H1 (cell line): ENCODE data around the gene PDE8A. TPM values are rescaled to one million over a fixed set of nuclear protein-coding genes. Genes with fewer than 3 reads are reported as not detected.

Source experiments
- CTCF ChIA-PET: fragments of 300-600 bp; sonication (Branson Sonifier 250); formaldehyde crosslinking; loops from one replicate; lab custom pipeline; 2021; ENCODE audit not compliant: partially characterized antibody; lab: Charles Lee
- POLR2A ChIA-PET: fragments of 300-600 bp; sonication (Branson Sonifier 250); formaldehyde crosslinking; loops from one replicate; lab custom pipeline; 2021; ENCODE audit warnings: inconsistent platforms; ENCODE audit not compliant: partially characterized antibody; lab: Charles Lee
- DNase-seq, 2 experiments: peaks; one replicate each; pipeline versions ENCODE4 v3.0.0 to v3.0.0-alpha.2; 2010 to 2022; ENCODE audit warnings: low spot score in 2 of 2, low read depth in 1 of 2, mixed read lengths in 1 of 2
- FAIRE-seq: peaks from 2 replicates; lab custom pipeline; 2011; peaks lifted over from hg19 to GRCh38; lab: Jason Lieb, UNC
- H2AFZ ChIP-seq: 2 replicates; pipeline ENCODE4 v1.8.1; 2012; ENCODE audit warnings: low read length, inconsistent platforms
- H2AK5ac ChIP-seq: 2 replicates; pipeline ENCODE4 v1.6.1; 2013; ENCODE audit warnings: low read depth, low read length
- H2BK120ac ChIP-seq: replicated peaks from 2 replicates; pipeline ENCODE3; 2013; ENCODE audit warnings: low read depth, low read length, inconsistent platforms
- H2BK12ac ChIP-seq: 2 replicates; pipeline ENCODE4 v1.6.1; 2013; ENCODE audit warnings: low read depth, low read length
- H2BK15ac ChIP-seq: 2 replicates; pipeline ENCODE4 v1.6.1; 2013; ENCODE audit warnings: low read length
- H2BK20ac ChIP-seq: 2 replicates; pipeline ENCODE4 v1.6.1; 2013; ENCODE audit warnings: low read length
- H2BK5ac ChIP-seq: 2 replicates; pipeline ENCODE4 v1.6.1; 2013; ENCODE audit warnings: low read depth, low read length
- H3K14ac ChIP-seq: 2 replicates; pipeline ENCODE4 v1.6.1; 2013; ENCODE audit warnings: inconsistent platforms; ENCODE audit not compliant: insufficient read length
- H3K18ac ChIP-seq: 2 replicates; pipeline ENCODE4 v1.6.1; 2013; ENCODE audit warnings: low read length; ENCODE audit errors: extremely low read depth
- H3K23ac ChIP-seq: 2 replicates; pipeline ENCODE4 v1.6.1; 2013; ENCODE audit warnings: inconsistent platforms; ENCODE audit not compliant: insufficient read length
- H3K23me2 ChIP-seq: 2 replicates; pipeline ENCODE4 v1.6.1; 2013; ENCODE audit warnings: low read depth, low read length
- H3K27ac ChIP-seq: 2 replicates; pipeline ENCODE4 v1.6.1; 2011; ENCODE audit warnings: low read depth, low read length, inconsistent platforms
- H3K27me3 ChIP-seq, 4 experiments: replicated peaks in 1 of 4; 1 replicate in 1 of 4; 2 replicates in 3 of 4; pipeline versions ENCODE4 v1.6.1 to v1.8.1; 2011 to 2013; ENCODE audit warnings: low read length in 3 of 4, mild to moderate bottlenecking in 3 of 4, inconsistent platforms in 2 of 4, mixed read lengths in 2 of 4, moderate library complexity in 1 of 4; ENCODE audit not compliant: control insufficient read depth in 3 of 4, insufficient read depth in 3 of 4; ENCODE audit errors: extremely low read depth in 1 of 4
- H3K36me3 ChIP-seq, 4 experiments: 2 replicates each; pipeline versions ENCODE4 v1.6.1 to v1.8.1; 2011 to 2013; ENCODE audit warnings: mild to moderate bottlenecking in 4 of 4, low read length in 3 of 4, moderate library complexity in 2 of 4, control low read depth in 1 of 4, inconsistent platforms in 1 of 4; ENCODE audit not compliant: insufficient read depth in 4 of 4, control insufficient read depth in 2 of 4
- H3K4ac ChIP-seq: replicated peaks from 2 replicates; pipeline ENCODE3; 2013; ENCODE audit warnings: low read length, low read depth, mixed read lengths, inconsistent platforms; ENCODE audit not compliant: insufficient read length
- H3K4me1 ChIP-seq, 4 experiments: replicated peaks in 1 of 4; 1 replicate in 1 of 4; 2 replicates in 3 of 4; pipeline versions ENCODE4 v1.6.1 to v1.8.1; 2011 to 2013; ENCODE audit warnings: low read length in 3 of 4, inconsistent platforms in 2 of 4, mixed read lengths in 1 of 4; ENCODE audit not compliant: insufficient read depth in 4 of 4, control insufficient read depth in 3 of 4
- H3K4me2 ChIP-seq, 2 experiments: 2 replicates each; pipeline versions ENCODE4 v1.6.1 to v1.8.1; 2011 to 2013; ENCODE audit warnings: low read depth in 2 of 2, low read length in 2 of 2, control low read depth in 1 of 2, inconsistent platforms in 1 of 2, mild to moderate bottlenecking in 1 of 2; ENCODE audit not compliant: insufficient read depth in 1 of 2
- H3K4me3 ChIP-seq, 4 experiments: fragments of 200-600, 300-600 bp in 1 of 4; sonication (generic), shearing (Covaris generic), sonication (Bioruptor Twin) in 1 of 4; 2 replicates each; pipeline versions ENCODE4 v1.5.1 to v1.8.1; 2011 to 2016; ENCODE audit warnings: low read length in 4 of 4, low read depth in 3 of 4, control low read depth in 2 of 4, inconsistent platforms in 2 of 4, mild to moderate bottlenecking in 2 of 4, mixed read lengths in 1 of 4, moderate library complexity in 1 of 4; ENCODE audit not compliant: insufficient read depth in 2 of 4; ENCODE audit errors: extremely low read depth in 1 of 4
- H3K56ac ChIP-seq: replicated peaks from 2 replicates; pipeline ENCODE3; 2013; ENCODE audit warnings: low read depth, mild to moderate bottlenecking, mixed read lengths, low read length, inconsistent platforms; ENCODE audit not compliant: insufficient read length
- H3K79me1 ChIP-seq: 2 replicates; pipeline ENCODE4 v1.6.1; 2013; ENCODE audit warnings: low read depth, low read length, control low read depth
- H3K79me2 ChIP-seq, 2 experiments: 2 replicates each; pipeline versions ENCODE4 v1.6.1 to v1.8.1; 2012 to 2013; ENCODE audit warnings: low read length in 2 of 2, mild to moderate bottlenecking in 2 of 2, inconsistent platforms in 1 of 2; ENCODE audit not compliant: insufficient read depth in 2 of 2, control insufficient read depth in 1 of 2
- H3K9ac ChIP-seq, 4 experiments: replicated peaks in 1 of 4; 1 replicate in 1 of 4; 2 replicates in 3 of 4; pipeline versions ENCODE4 v1.6.1 to v1.8.1; 2011 to 2013; ENCODE audit warnings: low read depth in 3 of 4, low read length in 3 of 4, control low read depth in 2 of 4, mild to moderate bottlenecking in 2 of 4, moderate library complexity in 2 of 4, inconsistent platforms in 1 of 4; ENCODE audit errors: extremely low read depth in 1 of 4
- H3K9me3 ChIP-seq, 2 experiments: 2 replicates each; pipeline versions ENCODE4 v1.6.1 to v1.8.1; 2012 to 2013; ENCODE audit warnings: mild to moderate bottlenecking in 2 of 2, moderate library complexity in 2 of 2, control low read depth in 1 of 2, inconsistent platforms in 1 of 2, low read depth in 1 of 2, low read length in 1 of 2, mixed read lengths in 1 of 2; ENCODE audit not compliant: insufficient read depth in 2 of 2
- H4K20me1 ChIP-seq, 2 experiments: replicated peaks in 1 of 2; 2 replicates each; pipeline versions ENCODE3 to v1.8.1; 2011 to 2013; ENCODE audit warnings: inconsistent platforms in 2 of 2, low read length in 2 of 2, mild to moderate bottlenecking in 1 of 2; ENCODE audit not compliant: insufficient read depth in 2 of 2, control insufficient read depth in 1 of 2
- H4K5ac ChIP-seq: 2 replicates; pipeline ENCODE4 v1.6.1; 2013; ENCODE audit warnings: low read length, low read depth, mixed read lengths, inconsistent platforms; ENCODE audit not compliant: insufficient read length
- H4K8ac ChIP-seq: 2 replicates; pipeline ENCODE4 v1.8.0; 2013; ENCODE audit warnings: mild to moderate bottlenecking, moderate library complexity, low read length, inconsistent platforms; ENCODE audit not compliant: insufficient read depth; ENCODE audit errors: extremely low read depth
- H4K91ac ChIP-seq: replicated peaks from 2 replicates; pipeline ENCODE3; 2013; ENCODE audit warnings: low read length, mixed read lengths, inconsistent platforms; ENCODE audit not compliant: insufficient read length
- KDM4A ChIP-seq: IDR thresholded peaks from one replicate; pipeline ENCODE4 v1.7.1; 2012; ENCODE audit warnings: low read depth, mild to moderate bottlenecking, moderate library complexity, low read length, inconsistent platforms; ENCODE audit not compliant: severe bottlenecking
- WGBS, 2 experiments: shearing (Covaris generic) in 1 of 2; methylation state at CpG; one replicate each; pipeline versions ENCODE4 v1.1.6 to v1.1.7; 2013 to 2015; ENCODE audit warnings: low lambda C conversion rate in 2 of 2, mixed read lengths in 2 of 2, inconsistent platforms in 1 of 2, low coverage in 1 of 2, missing lambda C conversion rate in 1 of 2; ENCODE audit not compliant: insufficient replicate concordance in 2 of 2, insufficient coverage in 1 of 2, insufficient read length in 1 of 2; ENCODE audit errors: extremely low coverage in 1 of 2, missing lambda C conversion rate in 1 of 2; 5-methylcytosine and 5-hydroxymethylcytosine counted together
- polyA plus RNA-seq, 7 experiments: library from polyadenylated mRNA; depleted of rRNA in 3 of 7; stranded (reverse) in 5 of 7; unstranded in 2 of 7; fragments of >200 nt in 5 of 7; fragments of 200-250 nt in 2 of 7; gene quantifications; 1 replicate in 5 of 7; 2 replicates in 1 of 7; 4 replicates in 1 of 7; pipeline versions ENCODE4 v1.2.1 to v1.2.3, GENCODE V29; 2011 to 2013; ENCODE audit warnings: missing spikeins in 2 of 7, mixed read lengths in 2 of 7
- total RNA-seq: library from RNA; stranded (reverse); fragmentation: NEBNext Ultra II Directional; extraction: Animal tissue kit (Norgen Biotek cat#: 25700); gene quantifications from 2 replicates; pipeline ENCODE4 v1.2.1, GENCODE V29; 2021

The PDE8A gene
- total and polyA plus RNA-seq, 2 of the 8 experiments (the other 6 are each of a cell fraction or from before 2014, with no cell fraction given) = 6.9 to 7.8 TPM

DNA sequence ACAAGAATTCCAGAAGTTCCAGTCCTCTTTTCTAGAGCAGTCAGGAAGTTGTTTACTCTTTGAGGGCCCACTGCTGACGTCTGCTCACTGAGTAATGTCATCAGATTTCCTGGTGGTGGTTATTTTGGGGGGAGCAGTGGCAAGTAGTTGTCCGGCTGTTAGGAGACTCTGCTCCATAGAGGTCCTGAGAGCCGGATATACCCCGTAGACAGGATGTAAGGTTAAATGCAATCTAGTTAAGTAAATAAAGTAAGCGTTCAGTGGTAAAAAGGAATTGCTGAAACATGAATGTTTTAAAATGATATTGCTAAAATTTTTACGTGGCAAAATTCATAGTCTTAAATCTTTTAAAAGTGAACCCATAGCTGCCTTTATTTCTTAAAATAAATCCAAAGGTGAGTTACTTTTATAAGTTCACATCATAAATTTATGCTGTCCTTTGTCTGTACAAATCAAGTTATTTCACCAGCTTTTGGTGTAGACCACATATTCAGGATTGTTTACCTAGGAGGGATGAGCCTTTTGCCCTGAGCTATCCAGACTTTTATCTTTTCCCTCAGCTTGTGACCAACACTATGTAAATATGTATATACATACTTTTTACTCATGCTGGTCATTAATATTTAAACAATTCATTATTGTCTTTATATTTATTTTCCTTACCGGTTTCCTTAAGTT, 65.8 kb downstream of the PDE8A start:
- Histone ChIP-seq H3K4me2 (no peak overlapping the region), H4K20me1 (no peaks in the 10 kb centered on the region), H4K91ac (no peak overlapping the region), H2BK15ac (no peak overlapping the region), H3K79me2 (no peaks in the 10 kb centered on the region), H3K79me1 (peaks cover 2% of the 10 kb centered on the region), H3K4me1 (no peaks in the 10 kb centered on the region), H3K27ac (no peak overlapping the region), H4K5ac (no peak overlapping the region), H3K18ac (no peak overlapping the region), H3K14ac (no peak overlapping the region), H3K56ac (no peak overlapping the region), H3K23ac (no peak overlapping the region), H2BK120ac (no peak overlapping the region), H3K36me3 (no peaks in the 10 kb centered on the region), H2BK5ac (no peak overlapping the region), H3K4ac (no peak overlapping the region), H2AK5ac (no peak overlapping the region), H3K9me3 (no peaks in the 10 kb centered on the region), H4K8ac (no peak overlapping the region), H3K9ac (no peak overlapping the region), H3K23me2 (no peaks in the 10 kb centered on the region), H2BK20ac (no peak overlapping the region), H3K4me3 (no peak overlapping the region), H3K27me3 (no peaks in the 10 kb centered on the region), H2AFZ (no peak overlapping the region), H2BK12ac (no peak overlapping the region)
- ChIA-PET CTCF (interaction anchor here (0.7 to 2.0 kb wide), 6 partner anchors 11 to 122 kb away, joined by 3 to 6 read pairs (median 4); no protein-coding TSS in a partner anchor), POLR2A (no interaction called here)
- DNase-seq (no peak), FAIRE-seq (no peak)
- WGBS, 2 experiments = 86% methylated on average over 7 of the region's 7 CpGs; no CpG with 5 or more reads in 1 of the 2 experiments
- no peak for TF ChIP-seq KDM4A
